Measurements from ENCODE around the gene RERE. TPM values are rescaled to one million over a fixed set of nuclear protein-coding genes. Genes with fewer than 3 reads are reported as not detected.

The RERE gene
- 110 and 113 TPM in 2 replicates for total RNA-seq
- polyA plus RNA-seq: 14.1 and 14.8 TPM in 2 replicates
- 13.2 and 15.8 TPM in 2 replicates for polyA plus RNA-seq (2011; cell fraction: cytosol; rRNA removed)
- polyA plus RNA-seq (2011; cell fraction: nucleus; rRNA removed): 80.7 and 124 TPM in 2 replicates
- polyA plus RNA-seq (2012): 42.4 and 43.0 TPM in 2 replicates
- 87.1 and 101 TPM in 2 replicates for polyA minus RNA-seq
- 26.8 TPM for polyA minus RNA-seq (2011; cell fraction: cytosol; rRNA and poly(A)+ RNA removed)
- 162 and 195 TPM in 2 replicates for polyA minus RNA-seq (2011; cell fraction: nucleus; rRNA and poly(A)+ RNA removed)
- Bru-seq, nascent RNA: percentile 92 among the genes with signal in this experiment
- BruChase-seq, experiment 1, labeled RNA remaining after a 6-hour chase: percentile 82 among the genes with signal in this experiment
- percentile 82 among the genes with signal in this experiment for BruChase-seq, experiment 2, labeled RNA remaining after a 2-hour chase
- long read RNA-seq, partial matches to known transcripts: 32 of 73 reads
- long read RNA-seq, other reads (novel, unspliced or antisense): 41 of 73 reads

- no peaks in the 10 kb centered on the region for H3K36me3 ChIP-seq (ENCODE audit: control insufficient read depth in 2 of 2, extremely low read depth in 1 of 2, insufficient read depth in 2 of 2, low read length in 2 of 2)
- H3K9me1 ChIP-seq (replicated peaks; ENCODE audit: control insufficient read depth, extremely low read depth, insufficient read depth, low read length): no peaks in the 10 kb centered on the region
- TF ChIP-seq POLR2AphosphoS5 (IDR thresholded peaks at IDR 0.05; ENCODE audit: insufficient read depth, low read depth, low read length) (peak; percentile 87), FOS (IDR thresholded peaks at IDR 0.05; ENCODE audit: borderline replicate concordance, insufficient read depth, low read length) (no peak), GATA2 (IDR thresholded peaks at IDR 0.05; ENCODE audit: insufficient read depth, insufficient read length, low read depth, low read length) (no peak), EZH2 (IDR thresholded peaks at IDR 0.05; ENCODE audit: borderline replicate concordance, low read depth, low read length, severe bottlenecking) (no peak), CTCF (IDR thresholded peaks at IDR 0.05; ENCODE audit: extremely low read depth in 1 of 2, insufficient read depth in 1 of 2, low read depth in 1 of 2, low read length in 2 of 2) (no peak), POLR2A (IDR thresholded peaks at IDR 0.05; ENCODE audit: low read depth, low read length) (peak; percentile 91), MYC (IDR thresholded peaks at IDR 0.05; ENCODE audit: low read depth, low read length) (no peak)
- TF ChIP-seq, protein P1, sequence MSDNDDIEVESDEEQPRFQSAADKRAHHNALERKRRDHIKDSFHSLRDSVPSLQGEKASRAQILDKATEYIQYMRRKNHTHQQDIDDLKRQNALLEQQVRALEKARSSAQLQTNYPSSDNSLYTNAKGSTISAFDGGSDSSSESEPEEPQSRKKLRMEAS (IDR thresholded peaks at IDR 0.05; ENCODE audit: insufficient read depth, insufficient read length): no peak
- BruUV-seq (replicated peaks): no TSS peak
- peaks cover 60% of the 10 kb centered on the region for H3K4me1 ChIP-seq (ENCODE audit: control insufficient read depth, extremely low read depth, insufficient read depth, low read length)
- DNase-seq (ENCODE audit: low read depth, low spot score): peak; percentile 95
- CTCF ChIA-PET: interaction anchor here (0.7 to 1.6 kb wide), 4 partner anchors 14 to 91 kb away, joined by 3 to 17 read pairs (median 4); no protein-coding TSS in a partner anchor
- H4K20me1 ChIP-seq (replicated peaks; ENCODE audit: control insufficient read depth, extremely low read depth, insufficient read depth, low read length): no peaks in the 10 kb centered on the region
- peak; percentile 81 for FAIRE-seq
- POLR2A ChIA-PET: interaction anchor here (0.6 to 0.9 kb wide), 6 partner anchors 8 to 801 kb away, joined by 4 to 7 read pairs (median 5); no protein-coding TSS in a partner anchor
- dilution Hi-C loops (cut with MboI; ENCODE audit: extremely low pct_ligation_motif_present, low sequenced_read_pairs): no loop called here
- H3K4me3 ChIP-seq (replicated peaks in 1 of 3; ENCODE audit: insufficient read depth in 1 of 3, low read depth in 1 of 3, low read length in 3 of 3): peak within 1 kb of the TSS; percentile 84 to 98 (median 91)
- H3K27me3 ChIP-seq (ENCODE audit: control insufficient read depth in 2 of 2, insufficient read depth in 2 of 2, low read length in 2 of 2): no peaks in the 10 kb centered on the region
- peaks cover 30% of the 10 kb centered on the region for H3K79me2 ChIP-seq (ENCODE audit: control insufficient read depth, insufficient read depth, low read length)
- peak within 1 kb of the TSS; percentile 92 for H3K27ac ChIP-seq (ENCODE audit: insufficient read depth, low read depth, low read length)
- intact Hi-C loops (cut with micrococcal nuclease): loop anchor here (1.0 to 5.0 kb wide), 4 partner anchors 41 to 247 kb away; partner anchors contain the start of gene ENO1
- H2AFZ ChIP-seq (ENCODE audit: low read depth, low read length): peak within 1 kb of the TSS; percentile 57
- peak within 1 kb of the TSS; percentile 98 for H3K9ac ChIP-seq (replicated peaks; ENCODE audit: extremely low read depth, insufficient read depth, low read length)
- H3K9me3 ChIP-seq (replicated peaks; ENCODE audit: control insufficient read depth, insufficient read depth, low read length): no peaks in the 10 kb centered on the region
- peak within 1 kb of the TSS; percentile 94 for H3K4me2 ChIP-seq (ENCODE audit: insufficient read depth, low read length)
Observed at GRCh38 chr1:8817412-8818324, at the start of gene RERE. RERE (minus strand) TSS chr1:8817640.
